Measurements from ENCODE around the gene SLC6A6. TPM values are rescaled to one million over a fixed set of nuclear protein-coding genes. Genes with fewer than 3 reads are reported as not detected.
A peak's percentile ranks its signal among the peaks of the same experiment; 100 is the strongest.

SLC6A6 gene
- total RNA-seq, 1 donor from 2014 or later: 79.9 TPM

- DNase-seq (ENCODE audit: low read depth): no peak
Observed at GRCh38 chr3:14464521-14464920, 62.1 kb downstream of the SLC6A6 start.

DNA sequence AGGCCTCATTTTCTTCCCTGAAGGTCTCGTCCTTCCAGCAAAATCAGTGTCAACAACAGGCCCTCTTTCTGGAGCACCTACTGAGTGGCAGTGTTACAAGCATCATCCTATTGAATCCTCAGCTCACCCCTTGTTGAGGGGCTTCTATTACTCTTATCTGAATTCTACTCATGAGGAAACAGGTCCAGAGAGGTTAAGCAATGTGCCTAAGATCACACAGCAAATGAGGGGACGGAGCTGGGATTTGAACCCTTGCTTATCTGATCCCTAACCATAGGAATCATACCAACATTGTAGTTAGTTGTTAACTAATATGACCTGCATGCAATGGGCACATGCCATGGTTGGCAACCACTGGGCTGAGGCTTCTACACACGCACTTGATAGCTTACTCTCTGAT is 63.0 kb downstream of the SLC6A6 start:
- no peak for DNase-seq (ENCODE audit: low read depth)

- no peak for DNase-seq (ENCODE audit: low read depth)
Observed at GRCh38 chr3:14466179-14466903, 63.9 kb downstream of the SLC6A6 start.

GRCh38 chr3:14467814-14468620 is 65.6 kb downstream of the SLC6A6 start:
- DNase-seq (ENCODE audit: low read depth): peak; percentile 31

DNA sequence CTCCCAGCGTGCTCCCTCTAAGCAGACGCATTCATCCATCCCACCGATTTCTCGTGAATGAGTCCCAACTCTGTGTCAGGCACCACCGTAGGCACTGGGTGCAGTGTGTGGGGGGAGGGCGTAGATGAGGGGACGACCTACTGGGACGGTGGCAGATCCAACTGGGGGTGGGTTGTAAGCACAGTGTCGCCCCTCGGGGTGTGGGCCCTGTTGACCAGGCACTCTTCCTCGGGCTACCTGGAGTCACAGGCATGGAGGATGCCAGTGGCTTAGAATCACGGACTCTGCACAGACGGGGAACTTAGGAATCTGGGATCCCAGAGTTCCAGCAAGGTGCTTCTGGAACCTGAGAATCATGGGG is 66.2 kb downstream of the SLC6A6 start:
- DNase-seq (ENCODE audit: low read depth): no peak

DNA sequence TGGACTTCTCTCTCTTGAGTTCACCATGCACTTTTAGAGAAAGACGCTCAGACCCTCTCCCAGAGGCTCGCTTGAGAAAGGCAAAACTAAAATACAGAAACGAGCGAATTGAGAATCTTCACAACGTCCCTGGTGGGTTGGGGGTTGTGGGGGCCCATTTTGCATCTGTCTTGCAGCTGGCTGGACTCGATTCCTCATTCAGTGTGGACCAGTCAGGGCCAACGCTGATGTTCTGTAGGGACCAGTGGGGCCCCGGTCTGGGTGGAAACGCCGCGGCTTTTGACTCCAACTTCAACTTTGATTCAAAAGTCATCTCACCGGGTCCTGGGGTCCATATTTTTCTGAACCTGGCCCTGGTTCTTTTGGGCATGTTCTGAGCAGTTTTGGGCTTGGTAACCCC is 68.1 kb downstream of the SLC6A6 start:
- no peak for DNase-seq (ENCODE audit: low read depth)

DNA sequence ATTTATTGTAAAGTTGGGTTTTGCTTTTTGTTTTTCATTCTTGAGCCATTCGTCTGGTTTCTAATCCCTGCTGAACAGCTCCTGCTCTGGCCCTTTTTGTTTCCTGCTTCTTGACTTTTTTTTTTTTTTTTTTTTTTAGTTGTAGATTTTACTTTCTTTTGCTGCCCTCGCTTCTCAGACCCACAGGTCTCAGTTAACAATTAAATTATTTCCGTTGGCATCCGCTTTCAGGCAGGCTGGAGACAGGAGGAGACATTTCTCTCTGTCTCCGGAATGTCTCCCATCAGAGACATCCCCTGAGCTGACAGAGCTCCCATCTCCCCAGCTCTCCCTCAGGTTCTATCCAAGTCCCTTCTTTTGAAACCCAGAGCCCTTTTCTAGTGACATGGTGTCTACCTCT is 68.6 kb downstream of the SLC6A6 start:
- DNase-seq (ENCODE audit: low read depth): no peak

GRCh38 chr3:14471690-14472089 is 69.3 kb downstream of the SLC6A6 start:
- no peak for DNase-seq (ENCODE audit: low read depth)

- DNase-seq (ENCODE audit: low read depth): peak; percentile 88
Observed at GRCh38 chr3:14472471-14473351, 70.3 kb downstream of the SLC6A6 start.

- DNase-seq (ENCODE audit: low read depth): no peak
Observed at GRCh38 chr3:14473411-14473891, 71.0 kb downstream of the SLC6A6 start.

GRCh38 chr3:14474363-14475081 is 72.1 kb downstream of the SLC6A6 start:
- no peak for DNase-seq (ENCODE audit: low read depth)

DNA sequence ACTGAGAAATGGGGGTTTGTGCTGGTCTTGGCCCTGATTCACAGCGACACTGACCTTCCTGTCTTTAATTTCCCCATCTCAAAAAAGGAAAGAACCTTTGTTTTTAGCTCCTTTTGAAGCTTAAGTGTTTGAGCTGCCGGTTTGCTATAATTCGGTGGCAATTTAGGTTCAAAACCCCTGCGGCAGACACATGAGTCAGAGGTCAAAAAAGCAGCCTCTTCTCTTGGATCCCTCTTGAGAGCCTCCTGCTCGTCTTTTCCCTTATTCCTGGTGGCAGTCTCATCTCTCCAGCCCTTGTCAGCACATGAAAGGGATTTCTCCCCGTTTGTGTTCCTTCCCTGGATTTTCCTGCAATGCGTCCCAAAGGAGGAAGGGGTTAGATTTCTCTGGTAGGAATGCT is 73.2 kb downstream of the SLC6A6 start:
- DNase-seq (ENCODE audit: low read depth): no peak

DNA sequence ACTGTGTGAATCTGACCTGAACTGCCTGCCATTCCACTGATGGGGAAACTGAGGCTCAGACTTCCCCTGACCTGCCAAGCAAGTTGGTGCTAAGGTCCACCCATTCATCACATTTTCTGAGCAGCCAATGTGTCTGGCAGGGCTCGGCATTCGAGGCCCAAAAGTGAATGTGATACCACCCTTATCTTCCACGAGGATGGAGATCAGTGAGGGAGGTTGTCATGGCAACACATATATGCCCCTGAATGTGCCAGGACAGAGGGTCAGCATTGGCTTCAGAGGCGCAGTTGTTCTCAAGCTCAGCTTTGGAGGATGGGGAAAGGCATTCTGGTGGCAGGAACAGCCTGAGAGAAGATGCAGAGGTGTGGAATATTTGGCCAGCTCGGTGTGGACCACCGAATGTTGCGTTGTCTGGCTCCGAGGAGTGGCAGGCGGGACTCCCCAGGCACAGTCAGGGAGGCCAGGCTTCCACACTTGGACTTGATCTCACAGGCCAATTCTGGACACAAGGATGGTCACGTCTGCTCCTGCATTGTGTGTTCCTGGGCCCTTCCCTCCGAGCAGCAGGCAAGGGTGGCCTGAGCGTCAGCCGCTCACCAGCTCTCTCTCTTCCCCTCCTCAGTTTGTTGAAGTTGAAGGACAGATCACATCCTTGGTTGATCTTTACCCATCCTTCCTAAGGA is 74.3 kb downstream of the SLC6A6 start:
- DNase-seq (ENCODE audit: low read depth): no peak

GRCh38 chr3:14477311-14477935 is 75.0 kb downstream of the SLC6A6 start:
- DNase-seq (ENCODE audit: low read depth): no peak

- DNase-seq (ENCODE audit: low read depth): no peak
Observed at GRCh38 chr3:14478956-14479550, 76.6 kb downstream of the SLC6A6 start.

GRCh38 chr3:14479591-14479990 is 77.2 kb downstream of the SLC6A6 start:
- no peak for DNase-seq (ENCODE audit: low read depth)

- DNase-seq (ENCODE audit: low read depth): no peak
Observed at GRCh38 chr3:14480207-14481017, 78.0 kb downstream of the SLC6A6 start.

DNA sequence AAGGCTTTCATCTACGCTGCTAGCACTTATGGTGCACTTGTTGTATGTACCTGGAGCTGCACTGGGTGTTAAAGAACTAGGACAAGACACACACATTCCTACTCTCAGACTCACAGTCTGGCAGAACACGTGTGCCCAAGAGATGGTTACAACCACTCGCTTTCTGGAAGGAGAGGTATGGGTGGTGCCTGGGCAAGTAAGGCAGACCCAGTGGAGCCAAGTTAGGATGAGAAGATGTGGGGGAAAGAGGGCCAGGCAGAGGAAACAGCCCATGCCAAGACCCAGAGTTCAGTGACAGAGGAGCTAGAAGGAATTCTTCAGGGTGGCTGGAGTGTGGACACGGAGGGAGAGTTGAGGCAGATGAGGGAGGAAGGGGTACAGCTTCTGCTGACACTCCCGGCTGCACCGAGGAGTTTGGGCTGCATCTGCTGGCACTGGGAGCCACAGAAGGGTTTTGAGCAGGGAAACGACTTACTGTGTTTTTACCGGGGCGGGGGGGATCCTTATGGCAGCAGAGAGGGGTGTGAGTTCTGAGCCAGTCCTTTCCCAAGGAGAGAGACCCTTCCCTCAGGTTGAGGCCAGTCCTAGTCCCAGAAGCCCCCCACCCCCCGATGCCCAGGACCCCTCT is 78.7 kb downstream of the SLC6A6 start:
- no peak for DNase-seq (ENCODE audit: low read depth)

Measured in myocyte (in vitro differentiated cells).